GM19238 (cell line): Measurements from ENCODE around the gene TMEM59L.
A peak's percentile ranks its signal among the peaks of the same experiment; 100 is the strongest.
"Not testable (repeated sequence)": the region's sequence is repeated elsewhere in the genome, so short reads cannot be mapped to it uniquely, and the experiment has no call there.

Experiments
- DNase-seq: peaks from one replicate; pipeline ENCODE4 v3.0.0; 2011; ENCODE audit warnings: low spot score; ENCODE audit not compliant: insufficient read length

The TMEM59L gene

DNA sequence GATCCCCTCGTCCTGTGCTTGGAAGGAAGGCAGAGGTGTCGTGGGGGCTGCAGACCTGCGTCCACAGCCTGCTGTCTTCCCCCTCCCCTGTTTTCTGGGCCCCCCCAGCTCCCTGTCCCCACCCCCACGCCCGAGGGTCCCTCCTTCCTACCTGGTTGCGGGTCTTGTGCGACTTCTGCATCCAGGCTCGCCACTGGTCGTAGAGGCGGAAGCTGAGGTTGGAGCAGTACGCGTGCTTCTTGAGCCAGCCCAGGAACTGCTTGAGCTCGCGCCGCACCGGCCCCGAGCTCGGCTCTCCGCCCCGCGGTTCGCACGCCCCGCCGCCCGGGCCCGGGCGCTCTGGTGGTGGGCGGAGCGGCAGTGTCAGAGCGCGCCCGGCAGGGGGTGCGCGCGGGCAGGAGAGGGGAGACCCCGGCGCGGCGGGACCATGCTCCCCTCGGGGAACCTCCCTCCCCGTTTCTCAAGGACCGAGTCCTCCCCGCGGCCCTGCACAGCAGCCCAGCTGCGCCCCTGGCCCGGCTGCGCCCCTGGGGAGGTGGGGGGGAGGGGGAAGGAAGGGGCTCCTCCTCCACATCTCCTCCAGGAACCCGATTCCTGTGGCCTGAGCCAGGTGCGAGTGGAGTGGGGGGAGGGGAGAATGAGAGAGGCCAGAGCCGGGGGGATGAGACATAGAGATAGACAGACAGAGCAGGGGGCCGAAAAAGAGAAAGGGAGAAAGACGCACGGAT lies 18.4 kb upstream of the TMEM59L start:
- DNase-seq, result peak; percentile 93

DNA sequence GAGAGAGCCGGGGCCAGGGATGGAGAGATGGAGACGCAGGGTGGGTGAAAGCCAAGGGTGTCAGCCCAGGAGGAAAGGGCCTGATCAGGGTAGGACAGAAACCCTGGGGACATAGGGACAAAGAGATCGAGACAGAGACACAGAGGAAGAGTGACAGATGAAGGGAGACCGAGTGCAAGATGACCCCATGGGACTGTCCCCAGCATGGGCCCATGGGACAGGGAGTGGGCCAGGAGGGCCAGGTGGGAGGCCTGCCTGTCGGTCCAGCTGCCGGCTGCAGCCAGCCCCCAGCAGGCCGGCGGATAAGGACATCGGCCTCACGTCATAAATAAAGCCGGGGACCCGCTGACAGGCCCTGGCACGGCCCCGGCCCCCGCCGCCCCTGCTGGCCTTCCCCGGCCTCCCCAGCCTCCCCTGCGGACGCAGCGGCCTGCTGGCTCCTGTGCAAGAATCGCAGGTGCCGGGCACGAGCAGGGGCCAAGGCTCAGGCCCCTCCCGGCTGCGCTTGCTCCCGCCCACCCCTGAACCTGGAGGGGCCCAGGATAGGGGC lies 17.8 kb upstream of the TMEM59L start:
- DNase-seq, result no peak

DNA sequence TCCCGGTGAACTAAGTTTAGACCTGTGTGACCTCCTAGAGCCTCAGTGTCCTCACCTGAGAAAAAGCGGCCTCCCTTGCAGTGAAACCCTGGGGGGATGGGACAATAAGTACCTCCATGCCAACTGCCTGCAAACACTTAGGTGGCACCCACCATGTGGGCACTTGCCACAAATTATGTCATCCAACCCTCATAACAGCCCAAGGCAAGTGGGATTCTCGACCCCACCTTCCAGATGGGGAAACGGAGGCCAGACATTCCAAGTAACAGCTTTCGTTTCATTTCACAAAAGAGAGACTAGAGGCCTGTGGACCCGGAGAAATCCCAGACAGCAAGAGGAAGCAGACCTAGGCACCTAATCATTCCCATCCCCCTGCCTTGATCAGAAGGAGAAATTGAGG lies 17.2 kb upstream of the TMEM59L start:
- no peak for DNase-seq

DNA sequence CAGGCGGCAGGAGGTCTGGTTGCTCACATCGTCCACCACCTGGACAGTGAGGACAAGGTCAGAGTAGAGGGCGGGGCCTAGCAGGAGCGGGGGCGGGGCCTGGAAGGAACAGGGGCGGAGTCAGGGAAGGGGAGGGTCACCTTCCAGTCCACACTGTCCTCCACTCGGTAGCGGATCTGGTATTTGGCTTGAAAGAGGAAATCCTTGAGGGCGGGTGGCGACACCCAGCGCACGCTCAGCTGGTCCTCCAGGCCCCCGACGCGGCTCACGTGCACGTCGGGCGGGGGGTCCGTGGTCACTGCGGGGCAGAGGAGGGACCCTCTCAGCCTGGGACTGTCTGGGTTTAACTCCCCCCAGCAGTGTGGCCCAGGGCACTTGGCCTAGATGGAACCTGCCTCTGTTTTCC lies 15.9 kb upstream of the TMEM59L start:
- DNase-seq, result no peak

DNA sequence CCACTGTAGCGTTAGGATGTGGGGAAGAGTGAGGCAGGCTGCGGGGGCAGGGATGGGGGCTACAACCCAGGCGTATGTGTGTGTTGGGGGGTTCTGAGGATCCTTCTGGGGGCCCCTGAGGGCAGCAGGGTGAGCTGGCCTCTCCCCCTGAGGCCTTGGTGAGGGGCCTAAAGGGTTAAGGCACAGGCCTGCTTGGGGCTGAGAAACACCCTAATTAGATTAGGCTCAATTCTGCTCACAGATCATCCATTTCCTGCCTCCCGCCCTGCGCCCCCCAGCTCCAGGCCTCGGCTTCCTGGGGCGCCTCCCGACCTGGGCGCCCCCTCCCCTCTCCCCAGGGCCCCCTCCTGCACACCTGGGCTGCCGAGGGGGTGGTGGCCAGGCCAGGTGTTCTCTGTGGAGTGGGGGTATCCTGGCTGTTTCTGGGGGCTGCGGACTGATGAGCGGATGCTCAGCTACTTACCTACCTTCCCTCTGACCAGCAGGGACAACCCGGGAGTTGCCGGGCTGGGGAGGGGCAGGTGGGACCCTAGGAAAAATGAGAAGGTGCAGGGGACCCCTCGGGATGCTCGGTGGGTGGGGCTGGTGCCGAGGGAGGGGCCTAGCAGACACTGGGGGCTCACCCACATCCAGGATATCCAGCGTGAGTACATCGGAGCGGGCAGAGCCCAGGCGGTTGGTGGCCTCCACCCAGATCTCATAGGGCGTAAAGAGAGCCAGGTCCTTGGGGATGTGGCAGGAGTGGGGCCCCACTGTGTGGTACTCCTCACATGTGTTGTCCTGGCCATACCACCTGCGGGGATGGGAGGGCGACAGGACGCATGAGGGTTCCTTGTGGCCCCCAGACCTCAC lies 14.6 kb upstream of the TMEM59L start:
- DNase-seq, result no peak

DNA sequence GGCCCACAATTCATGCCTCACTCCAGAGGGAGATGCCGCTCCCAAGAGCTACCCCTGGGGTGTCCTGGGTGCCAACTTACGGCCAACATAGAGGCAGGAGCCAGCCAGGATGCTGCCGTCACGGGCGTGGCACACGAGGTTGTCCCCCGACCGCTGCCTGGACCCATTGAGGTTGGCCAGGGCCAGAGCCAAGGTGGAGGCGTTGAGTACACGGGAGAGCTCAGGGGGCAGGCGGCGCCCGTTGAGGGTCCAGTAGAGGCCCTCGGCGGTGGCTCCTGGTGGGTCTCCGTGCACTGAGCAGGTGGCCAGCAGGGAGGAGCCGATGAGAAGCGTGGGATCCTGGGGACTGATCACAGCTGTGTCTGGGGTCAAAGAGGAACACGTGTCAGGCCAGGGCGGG lies 13.2 kb upstream of the TMEM59L start:
- no peak for DNase-seq

DNA sequence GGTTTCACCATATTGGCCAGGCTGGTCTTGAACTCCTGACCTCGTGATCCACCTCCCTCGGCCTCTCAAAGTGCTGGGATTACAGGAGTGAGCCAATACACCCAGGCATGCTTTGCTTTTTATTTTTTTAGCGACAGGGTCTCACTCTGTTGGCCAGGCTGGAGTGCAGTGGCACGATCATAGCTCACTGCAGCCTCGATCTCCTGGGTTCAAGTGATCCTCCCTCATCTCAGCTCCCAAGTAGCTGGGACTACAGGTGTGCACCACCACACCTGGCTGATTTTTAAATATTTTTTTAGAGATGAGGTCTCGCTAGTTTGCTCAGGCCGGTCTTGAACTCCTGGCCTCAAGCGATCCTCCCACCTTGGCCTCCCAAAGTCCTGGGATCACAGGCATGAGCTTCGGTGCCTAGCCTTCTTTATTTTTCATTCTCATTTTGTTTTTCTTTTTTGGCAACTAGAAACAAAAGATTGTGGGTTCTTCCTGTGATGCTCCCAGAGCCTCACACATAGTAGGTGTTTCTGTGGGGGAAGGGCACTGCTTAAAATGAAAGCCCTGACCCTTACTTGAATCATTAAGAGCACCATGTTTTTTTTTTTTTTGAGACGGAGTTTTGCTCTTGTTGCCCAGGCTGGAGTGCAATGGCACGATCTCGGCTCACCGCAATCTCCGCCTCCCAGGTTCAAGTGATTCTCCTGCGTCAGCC lies 11.8 kb upstream of the TMEM59L start:
- not testable (repeated sequence) for DNase-seq

DNA sequence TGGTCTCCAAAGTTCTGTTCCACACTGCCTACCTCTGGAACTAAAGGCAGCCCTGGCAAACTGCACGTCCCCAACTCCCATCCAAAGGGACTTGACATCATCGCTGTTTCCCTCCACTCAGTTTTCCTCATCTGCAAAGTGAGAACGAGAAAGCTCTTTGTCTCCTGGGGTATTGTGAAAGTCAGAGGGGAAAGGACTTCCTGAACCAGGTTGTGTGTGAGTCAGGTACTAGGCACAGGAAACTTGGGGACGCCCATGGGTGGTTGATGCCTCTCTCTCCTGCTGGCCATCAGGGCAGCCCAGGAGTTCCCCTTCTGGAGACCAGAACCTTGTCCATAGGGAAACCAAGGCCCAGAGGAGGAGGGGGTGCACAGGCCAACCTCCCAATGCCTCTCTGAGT lies 10.8 kb upstream of the TMEM59L start:
- DNase-seq, result no peak

DNA sequence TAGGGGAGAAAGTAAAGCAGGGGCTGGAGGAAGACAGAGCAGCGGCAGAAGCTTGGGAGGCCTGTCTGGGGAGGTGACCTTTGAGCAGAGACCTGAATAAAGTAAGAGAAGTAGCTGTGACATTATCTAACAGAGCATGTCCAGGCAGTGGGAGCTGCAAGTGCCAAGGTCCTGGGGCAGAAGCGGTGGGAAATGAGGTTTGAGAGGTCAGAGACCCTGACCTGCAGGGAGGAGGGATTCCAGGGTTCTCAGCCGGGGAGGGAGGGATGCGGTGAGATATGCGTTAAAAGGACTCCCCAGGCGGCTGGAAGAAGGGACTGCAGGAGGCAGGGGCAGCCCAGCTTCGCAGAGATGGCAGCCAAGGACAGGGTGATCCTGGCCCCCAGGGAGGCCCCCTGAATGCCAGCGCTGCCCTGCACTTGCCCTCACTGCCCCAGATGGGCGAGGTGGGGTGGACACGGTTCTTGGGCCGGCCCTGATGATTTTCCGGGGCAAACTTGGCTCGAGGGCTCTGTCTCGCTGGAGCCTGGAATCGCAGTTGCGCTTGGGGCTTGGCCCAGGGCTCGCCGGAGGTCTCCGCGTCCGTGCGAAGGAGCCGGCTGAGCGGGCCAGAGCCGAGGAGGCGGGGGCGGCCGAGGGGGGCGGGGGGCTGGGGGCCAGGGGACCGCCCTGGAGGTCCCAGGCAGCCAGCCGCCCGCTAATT lies 9.3 kb upstream of the TMEM59L start:
- no peak for DNase-seq

DNA sequence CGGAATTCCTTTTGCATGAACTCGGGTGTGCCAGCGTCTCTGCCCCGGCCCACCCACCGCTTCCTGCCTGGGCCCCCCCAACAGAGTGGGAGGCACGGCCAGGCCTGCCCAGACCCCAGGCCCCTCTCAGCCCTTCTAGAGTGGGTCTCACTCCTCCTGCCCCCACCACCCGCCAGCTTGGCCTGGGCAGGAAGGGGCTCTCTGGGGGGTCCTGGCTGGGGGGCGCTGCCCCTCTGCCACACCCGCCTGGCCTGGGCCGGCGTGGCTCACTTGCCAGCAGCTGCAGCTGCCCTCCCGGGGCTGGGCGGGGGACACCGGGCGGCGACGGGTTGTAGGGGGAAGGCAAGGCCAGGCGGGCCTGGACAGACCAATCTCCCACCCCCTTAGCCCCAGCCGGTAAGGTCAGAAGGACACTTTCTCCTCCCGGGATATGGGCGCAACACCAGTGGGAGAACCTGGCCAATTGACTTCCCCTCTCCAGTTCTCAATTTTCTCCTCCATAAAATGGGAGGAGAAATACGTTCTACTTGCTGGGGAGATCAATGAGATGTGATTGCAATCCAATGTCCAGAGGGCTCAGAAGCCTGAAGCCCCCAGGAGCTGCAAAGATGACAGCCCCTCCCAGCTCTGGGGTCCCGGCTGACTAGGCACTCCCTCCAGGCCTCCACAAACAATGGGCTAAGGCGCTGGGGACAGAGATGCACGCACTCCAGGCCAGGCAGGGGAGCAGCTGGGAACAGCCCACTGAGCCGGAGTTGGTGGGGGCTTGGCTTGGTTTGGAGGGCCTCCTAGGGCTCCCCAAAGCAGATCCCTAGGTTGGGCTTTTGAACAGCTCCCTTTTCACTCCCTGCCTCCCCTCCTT lies 8.5 kb upstream of the TMEM59L start:
- no peak for DNase-seq

DNA sequence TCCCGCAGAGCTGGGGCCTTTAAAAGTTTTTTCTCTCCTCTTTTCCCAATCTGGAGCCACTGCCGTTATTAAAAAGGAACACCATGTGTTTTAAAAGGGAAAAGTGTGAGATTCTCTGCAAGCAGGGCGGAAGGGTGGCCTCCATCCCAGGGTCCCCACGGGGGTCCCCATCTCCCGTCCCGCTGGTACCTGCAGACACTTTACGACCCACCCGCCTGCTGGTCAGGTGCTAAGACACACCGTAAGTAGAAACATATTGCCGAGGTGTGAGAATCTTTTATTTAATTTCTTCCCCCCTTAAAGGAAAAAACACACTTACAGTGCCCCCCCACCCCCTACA lies 7.9 kb upstream of the TMEM59L start:
- no peak for DNase-seq

DNA sequence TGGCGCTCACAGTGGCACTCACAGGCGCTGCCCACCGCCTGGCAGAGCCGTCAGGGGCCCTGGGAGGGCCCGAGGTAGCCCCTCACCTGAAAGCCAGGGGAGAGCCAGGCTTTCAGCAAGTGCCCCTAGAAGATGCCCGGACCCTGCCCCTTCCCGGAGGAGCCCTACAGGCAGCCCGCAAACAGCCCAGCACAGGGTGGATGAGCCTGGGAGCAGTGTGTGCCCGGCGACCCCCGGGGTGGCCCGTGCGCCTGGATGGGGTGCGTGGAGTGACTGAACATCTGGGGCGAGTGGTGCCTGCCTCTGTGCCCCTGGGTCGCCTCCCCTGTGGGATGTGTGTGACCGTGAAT lies 7.5 kb upstream of the TMEM59L start:
- no peak for DNase-seq

DNA sequence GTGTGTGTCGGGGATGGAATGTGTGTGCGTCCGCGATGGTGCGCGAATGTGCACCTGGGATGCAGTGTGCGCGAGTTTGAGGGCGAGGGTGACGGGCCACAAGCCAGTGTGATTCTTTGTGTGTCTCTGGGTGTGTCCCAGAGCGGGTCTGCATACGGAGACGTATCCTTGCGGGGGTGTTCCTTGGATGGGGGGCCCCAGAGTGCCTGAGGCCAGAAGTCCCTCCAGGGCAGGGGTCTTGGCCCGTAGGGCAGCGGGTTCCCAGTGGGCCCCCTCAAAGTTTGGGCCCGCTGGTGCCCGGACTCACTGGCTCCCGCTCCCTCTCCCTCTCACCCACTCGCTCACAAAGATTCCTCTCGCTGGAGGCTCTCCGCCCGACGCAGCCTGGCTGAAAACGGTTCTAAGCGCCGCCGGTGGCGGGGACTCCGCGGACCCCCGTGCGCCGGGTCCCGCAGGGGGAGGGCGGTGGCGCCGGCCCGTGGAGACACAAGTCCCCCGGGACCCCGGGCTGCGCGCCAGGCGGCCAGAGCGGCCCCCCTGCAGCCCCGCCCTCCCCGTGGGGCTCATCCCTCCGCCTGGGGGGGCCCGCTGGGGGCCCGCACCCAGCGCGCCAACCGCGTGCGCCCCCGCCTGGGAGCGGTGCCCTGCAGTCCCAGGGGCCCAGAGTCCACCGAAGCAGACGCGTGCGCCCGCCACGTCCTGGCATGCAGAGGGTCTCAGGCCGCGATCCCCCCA lies 7.0 kb upstream of the TMEM59L start:
- DNase-seq, result no peak

DNA sequence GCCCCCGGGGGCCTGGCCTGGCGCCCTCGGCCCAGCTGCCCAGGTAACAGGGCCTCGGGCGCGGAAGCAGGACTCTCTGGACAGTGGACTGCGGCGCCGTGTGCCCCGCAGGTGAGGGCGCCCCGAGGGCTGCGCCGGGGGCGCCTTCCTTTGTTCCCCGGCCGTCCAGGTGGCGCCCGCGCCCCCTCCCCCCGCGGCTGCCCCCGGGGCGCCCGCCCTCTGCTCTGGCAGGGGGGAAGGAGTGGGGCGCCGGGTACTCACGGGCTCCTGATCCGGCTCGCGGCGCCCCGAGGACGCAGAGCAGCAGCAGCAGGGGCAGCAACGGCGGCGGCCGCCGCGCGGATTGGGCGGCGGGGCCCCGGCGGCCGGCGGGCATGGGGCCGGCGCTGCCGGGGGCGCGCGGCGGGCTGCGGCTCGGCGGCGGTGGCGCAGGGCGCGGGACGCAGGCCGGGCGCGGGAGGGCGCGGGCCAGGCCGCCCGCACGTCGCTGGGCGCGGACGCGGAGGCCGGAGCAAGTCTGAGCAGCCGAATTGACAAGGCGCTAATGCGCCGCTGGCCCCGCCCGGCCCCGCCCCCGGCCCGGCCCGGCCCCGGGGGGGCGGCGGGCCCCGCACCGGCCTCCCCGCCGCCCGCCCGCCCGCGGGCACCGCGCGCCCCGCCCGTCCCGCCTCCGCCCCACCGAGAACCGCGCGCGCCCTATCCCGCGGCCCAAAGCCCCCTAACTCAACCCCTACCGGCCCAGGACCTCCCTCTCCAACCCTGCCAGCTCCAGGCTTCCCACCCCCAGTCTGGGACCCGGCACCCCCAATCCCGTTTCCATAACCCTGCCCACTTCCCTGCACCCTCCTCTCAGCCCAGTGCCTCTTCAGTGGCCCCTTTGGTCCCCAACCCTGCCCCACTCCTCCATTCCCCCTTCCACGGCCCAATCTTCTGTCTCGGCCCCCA lies 6.1 kb upstream of the TMEM59L start, which contains the start of gene CRLF1:
Gene CRLF1, minus strand, starts transcription at position 519 of the 945 bp plus-strand sequence. Its CDS starts 143 bp downstream, at position 376.
- no peak for DNase-seq

DNA sequence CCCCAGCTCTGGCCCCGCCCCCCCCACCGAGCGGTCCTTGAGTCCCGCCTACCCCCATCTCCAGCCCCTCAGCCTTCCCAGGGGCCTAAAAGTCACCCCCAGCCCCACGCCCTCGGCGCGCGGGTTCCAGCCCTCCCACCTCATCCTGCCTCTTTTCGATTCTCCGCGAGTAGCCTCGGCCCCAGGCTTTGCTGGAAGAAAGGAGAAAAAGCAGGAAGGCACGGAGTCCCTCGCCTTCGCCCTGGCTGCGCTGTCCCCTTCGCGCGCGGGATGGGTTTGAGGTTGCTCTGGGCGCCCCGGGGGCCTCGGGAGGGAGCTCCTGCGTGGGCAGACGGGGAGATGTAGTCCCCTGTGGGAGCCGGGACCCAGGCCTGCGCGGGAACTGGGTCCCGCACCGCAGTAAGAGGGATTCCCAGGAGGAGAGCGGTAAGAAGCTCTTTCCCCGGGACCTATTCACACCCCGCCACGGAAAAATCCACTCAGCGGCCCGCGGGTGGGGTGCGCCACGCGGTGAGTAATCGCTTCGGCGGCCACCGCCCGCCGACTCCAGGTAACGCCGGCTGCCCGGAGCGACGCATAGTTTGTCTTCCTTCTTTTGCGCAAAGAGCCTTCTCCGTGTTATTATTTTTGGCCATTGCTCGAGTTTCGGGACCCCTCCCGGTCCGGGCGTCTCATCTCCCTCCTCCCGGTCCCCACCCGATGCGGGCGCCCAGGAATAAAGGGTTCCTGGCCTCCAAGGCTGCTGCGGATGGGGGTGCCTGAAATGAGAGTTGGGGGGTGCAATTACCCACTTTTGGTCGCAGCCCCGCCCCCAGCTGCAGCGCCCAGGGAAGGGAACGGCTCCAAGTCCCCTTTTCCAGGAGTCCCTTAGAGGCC lies 5.2 kb upstream of the TMEM59L start:
- no peak for DNase-seq

DNA sequence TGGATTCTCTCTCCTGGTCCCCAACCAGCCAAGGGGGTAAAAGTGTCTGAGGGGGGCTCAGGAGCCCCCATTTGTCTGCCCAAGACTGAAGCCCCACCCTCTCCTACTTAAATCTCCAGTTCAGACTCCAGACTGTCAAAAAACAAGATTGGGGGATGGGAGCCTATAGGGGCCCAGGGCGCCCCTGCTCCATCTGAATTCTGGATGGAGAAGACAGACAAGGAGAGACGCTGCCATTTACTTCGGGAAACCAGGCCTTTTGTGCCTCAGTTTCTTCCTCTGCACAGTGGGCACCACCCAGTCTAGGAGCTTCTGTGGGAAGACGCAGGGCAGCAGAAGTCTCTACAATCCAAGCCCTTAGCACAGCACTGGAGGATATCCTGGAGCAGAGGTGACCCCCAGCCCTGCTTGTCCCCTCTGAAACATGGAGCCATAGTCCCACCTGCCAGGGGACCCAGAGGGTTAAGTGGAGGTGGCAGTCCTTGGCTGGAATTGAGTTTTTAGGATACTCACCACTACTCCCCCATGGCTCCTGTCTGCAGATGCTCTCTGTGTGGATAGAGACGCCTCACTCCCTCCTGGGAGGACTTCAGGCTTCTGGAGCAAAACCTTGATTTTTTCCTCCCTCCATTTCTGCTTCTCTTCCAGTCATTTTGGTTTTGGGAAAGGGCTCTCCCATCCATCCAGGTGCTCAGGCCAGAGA lies 4.4 kb upstream of the TMEM59L start:
- DNase-seq, result no peak
